ENCODE measurements around the gene TTC4.

DNA sequence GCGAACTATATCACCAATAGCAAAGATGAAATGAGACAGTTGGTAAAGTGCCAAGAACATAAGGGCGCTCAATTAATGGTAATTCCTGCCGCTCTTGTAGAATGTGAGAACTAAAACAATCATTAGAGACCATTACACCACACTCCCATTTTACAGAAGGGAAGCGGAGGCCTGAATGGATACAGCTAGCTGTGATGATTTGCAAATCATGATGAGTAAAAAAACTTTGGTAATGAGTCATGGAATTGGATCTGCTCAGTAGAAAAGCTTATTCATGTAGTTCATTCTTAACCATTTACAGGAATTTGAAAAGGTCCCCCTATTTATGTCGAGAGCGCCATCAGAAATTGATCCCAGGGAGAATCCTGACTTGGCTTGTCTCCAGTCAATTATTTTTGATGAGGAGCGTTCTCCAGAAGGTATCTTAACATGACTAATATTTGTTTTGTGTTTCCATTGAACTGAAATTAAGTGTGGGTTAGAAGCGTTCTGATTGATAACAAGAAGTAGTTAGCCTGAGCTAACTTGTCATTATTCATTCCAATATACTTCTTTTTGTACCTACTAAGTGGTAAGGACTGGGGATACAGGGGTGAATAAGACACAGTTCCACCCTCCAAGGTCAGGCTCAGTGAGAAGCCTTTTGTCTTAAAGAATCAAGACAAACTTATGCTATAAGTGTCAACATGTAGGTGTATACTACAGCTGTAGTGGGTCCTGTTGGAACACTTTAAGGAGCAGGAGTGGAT lies 812 bp downstream of the TTC4 start:
- TF ChIP-seq, protein P1, sequence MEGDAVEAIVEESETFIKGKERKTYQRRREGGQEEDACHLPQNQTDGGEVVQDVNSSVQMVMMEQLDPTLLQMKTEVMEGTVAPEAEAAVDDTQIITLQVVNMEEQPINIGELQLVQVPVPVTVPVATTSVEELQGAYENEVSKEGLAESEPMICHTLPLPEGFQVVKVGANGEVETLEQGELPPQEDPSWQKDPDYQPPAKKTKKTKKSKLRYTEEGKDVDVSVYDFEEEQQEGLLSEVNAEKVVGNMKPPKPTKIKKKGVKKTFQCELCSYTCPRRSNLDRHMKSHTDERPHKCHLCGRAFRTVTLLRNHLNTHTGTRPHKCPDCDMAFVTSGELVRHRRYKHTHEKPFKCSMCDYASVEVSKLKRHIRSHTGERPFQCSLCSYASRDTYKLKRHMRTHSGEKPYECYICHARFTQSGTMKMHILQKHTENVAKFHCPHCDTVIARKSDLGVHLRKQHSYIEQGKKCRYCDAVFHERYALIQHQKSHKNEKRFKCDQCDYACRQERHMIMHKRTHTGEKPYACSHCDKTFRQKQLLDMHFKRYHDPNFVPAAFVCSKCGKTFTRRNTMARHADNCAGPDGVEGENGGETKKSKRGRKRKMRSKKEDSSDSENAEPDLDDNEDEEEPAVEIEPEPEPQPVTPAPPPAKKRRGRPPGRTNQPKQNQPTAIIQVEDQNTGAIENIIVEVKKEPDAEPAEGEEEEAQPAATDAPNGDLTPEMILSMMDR (IDR thresholded peaks at IDR 0.05), result no peak
- TF ChIP-seq POLR2A (IDR thresholded peaks at IDR 0.05) (no peak), POLR2AphosphoS5 (IDR thresholded peaks at IDR 0.05) (no peak), EP300 (IDR thresholded peaks at IDR 0.05) (no peak)
